ENCODE data around the gene ZNF546.

- no peak for TF ChIP-seq CTCF (conservative IDR thresholded peaks at IDR 0.05; ENCODE audit: low read length)
- no peak for TF ChIP-seq EZH2phosphoT487 (IDR thresholded peaks at IDR 0.05; ENCODE audit: borderline replicate concordance, low read depth, low read length)
These were observed 42.9 kb upstream of the ZNF546 start for GRCh38 chr19:39953915-39954314.
